Measurements from ENCODE around the gene PLCXD3.
A peak's percentile ranks its signal among the peaks of the same experiment; 100 is the strongest.

PLCXD3 gene

DNA sequence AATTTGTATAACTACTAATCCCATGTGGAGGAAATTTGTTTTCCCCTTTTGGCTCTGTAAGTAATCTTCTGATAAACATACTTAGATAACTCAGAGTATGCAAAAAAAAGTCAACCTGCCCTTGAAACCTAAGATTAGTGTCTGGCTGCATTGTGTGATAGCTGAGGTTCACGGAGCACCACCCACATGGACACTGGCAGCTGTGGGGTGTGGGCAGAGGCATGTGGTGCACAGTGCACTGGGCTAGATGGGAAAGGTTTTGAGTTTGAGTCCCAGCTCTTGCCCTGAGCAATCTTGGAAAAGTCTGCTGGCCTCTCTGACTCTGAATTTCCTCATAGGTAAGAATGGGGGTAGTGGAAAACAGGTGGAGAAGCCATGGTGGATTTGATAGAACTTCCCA is 75.1 kb downstream of the PLCXD3 start:
- CTCF ChIA-PET: no interaction called here

DNA sequence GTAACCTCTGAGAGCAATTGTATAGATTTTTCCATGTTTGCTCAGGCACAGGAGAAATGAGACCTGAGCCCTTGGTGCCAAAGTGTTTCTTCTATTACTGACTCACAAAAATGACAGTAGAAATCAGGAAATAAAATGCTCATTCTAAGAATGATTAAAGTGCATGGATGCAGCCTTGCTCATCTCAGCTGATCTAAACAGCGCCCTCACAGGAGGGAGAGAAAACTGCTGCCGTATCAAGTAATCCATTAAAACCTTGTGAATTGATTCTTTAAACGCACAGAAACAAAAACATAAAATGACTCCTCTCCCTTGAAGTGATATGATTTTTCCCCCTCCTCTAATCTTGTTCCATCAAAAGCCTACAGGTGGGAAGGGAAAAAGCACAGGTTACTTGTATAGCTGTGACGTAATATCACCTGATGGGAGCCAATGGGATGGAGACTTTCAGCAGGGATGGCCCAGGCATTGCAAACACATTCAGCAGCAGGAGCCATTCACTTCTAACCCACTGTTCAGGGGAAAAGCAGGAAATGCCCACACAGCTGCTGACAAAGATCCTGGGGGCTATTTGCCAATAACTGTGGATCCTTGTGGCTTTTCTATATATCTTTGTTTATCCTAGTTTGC is 76.7 kb downstream of the PLCXD3 start:
- ChIA-PET CTCF (interaction anchor here (1.2 kb wide), 1 partner anchor 11 kb away, joined by 3 read pairs; no protein-coding TSS in a partner anchor), POLR2A (no interaction called here)
- DNase-seq (ENCODE audit: low read depth, low spot score): no peak
- TF ChIP-seq, protein P1, sequence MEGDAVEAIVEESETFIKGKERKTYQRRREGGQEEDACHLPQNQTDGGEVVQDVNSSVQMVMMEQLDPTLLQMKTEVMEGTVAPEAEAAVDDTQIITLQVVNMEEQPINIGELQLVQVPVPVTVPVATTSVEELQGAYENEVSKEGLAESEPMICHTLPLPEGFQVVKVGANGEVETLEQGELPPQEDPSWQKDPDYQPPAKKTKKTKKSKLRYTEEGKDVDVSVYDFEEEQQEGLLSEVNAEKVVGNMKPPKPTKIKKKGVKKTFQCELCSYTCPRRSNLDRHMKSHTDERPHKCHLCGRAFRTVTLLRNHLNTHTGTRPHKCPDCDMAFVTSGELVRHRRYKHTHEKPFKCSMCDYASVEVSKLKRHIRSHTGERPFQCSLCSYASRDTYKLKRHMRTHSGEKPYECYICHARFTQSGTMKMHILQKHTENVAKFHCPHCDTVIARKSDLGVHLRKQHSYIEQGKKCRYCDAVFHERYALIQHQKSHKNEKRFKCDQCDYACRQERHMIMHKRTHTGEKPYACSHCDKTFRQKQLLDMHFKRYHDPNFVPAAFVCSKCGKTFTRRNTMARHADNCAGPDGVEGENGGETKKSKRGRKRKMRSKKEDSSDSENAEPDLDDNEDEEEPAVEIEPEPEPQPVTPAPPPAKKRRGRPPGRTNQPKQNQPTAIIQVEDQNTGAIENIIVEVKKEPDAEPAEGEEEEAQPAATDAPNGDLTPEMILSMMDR (IDR thresholded peaks at IDR 0.05; ENCODE audit: insufficient read depth, low read length, missing control alignments): peak; percentile 34
- H3K4me3 ChIP-seq (ENCODE audit: low read depth, low read length): no peak overlapping the region

More for the DNA sequence above, 75.1 kb downstream of the PLCXD3 start:
- POLR2A ChIA-PET: no interaction called here
- H3K4me3 ChIP-seq (ENCODE audit: low read depth, low read length): no peak overlapping the region
- no peak for DNase-seq (ENCODE audit: low read depth, low spot score)
- TF ChIP-seq, protein P1 (IDR thresholded peaks at IDR 0.05; ENCODE audit: insufficient read depth, low read length, missing control alignments): no peak

DNA sequence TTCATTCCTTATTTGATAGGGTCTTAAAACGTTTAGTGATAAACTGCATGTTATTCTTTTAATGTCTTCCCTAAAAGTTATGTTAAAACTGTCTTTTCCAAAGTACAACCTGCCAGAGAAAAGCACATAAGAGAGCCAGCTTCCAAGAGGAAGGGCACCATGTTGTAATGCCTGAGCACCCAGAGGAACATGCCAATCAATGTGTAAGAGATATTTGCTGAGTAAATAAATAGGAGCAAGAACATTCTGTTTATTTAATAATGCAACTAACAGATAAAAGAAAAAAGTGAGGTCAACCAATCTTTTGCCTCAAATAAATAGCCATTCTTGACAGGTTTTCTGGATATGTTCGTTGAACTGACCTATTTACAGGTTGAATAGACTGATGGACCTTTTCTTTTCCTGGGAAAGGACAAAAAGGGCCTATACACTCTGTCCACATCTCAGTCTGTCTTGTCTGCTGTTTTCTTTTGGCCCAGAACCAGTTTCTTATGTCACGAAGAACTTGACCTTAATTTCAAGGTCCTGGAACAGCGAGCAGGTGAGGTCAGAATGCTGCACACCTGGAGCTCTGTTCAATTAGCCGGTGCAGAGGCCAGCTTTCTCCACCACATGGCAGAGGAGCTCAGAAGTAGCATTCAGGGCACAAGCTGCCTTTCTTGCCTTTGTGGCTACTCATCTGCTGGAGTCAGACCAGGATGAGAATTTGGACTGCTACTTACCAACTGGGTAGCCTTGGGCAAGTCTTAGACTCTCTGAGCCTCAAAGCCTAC is 77.7 kb downstream of the PLCXD3 start:
- ChIA-PET POLR2A (no interaction called here), CTCF (interaction anchor here (0.9 to 1.2 kb wide), 2 partner anchors 12 to 13 kb away, joined by 3 read pairs; no protein-coding TSS in a partner anchor)
- TF ChIP-seq, protein P1 (IDR thresholded peaks at IDR 0.05; ENCODE audit: insufficient read depth, low read length, missing control alignments): no peak
- DNase-seq (ENCODE audit: low read depth, low spot score): no peak
- H3K4me3 ChIP-seq (ENCODE audit: low read depth, low read length): no peak overlapping the region

DNA sequence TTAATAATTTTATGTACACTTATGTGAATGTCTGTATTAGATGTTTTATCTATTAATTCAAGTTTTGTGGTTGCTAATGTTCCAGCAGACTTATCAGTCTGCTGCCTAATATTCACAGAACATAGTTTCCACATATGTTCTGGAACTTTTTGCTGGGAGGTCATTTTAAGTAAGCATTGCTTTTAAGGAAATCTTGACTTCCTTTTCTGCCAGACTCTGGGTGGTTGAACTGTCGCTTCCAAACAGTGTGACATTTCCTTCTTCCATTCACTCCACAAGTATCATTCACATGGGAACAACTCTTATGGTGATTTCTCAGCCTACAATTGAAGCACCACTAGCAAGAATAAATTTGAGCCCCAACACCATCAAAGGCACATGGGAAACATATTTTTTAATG is 82.9 kb downstream of the PLCXD3 start:
- TF ChIP-seq, protein P1 (IDR thresholded peaks at IDR 0.05; ENCODE audit: insufficient read depth, low read length, missing control alignments): no peak
- DNase-seq (ENCODE audit: low read depth, low spot score): no peak
- POLR2A ChIA-PET: no interaction called here
- H3K4me3 ChIP-seq (ENCODE audit: low read depth, low read length): no peak overlapping the region
- CTCF ChIA-PET: no interaction called here

- DNase-seq (ENCODE audit: low read depth, low spot score): no peak
- POLR2A ChIA-PET: no interaction called here
- TF ChIP-seq, protein P1 (IDR thresholded peaks at IDR 0.05; ENCODE audit: insufficient read depth, low read length, missing control alignments): no peak
- no peak overlapping the region for H3K4me3 ChIP-seq (ENCODE audit: low read depth, low read length)
- CTCF ChIA-PET: no interaction called here
These were observed 84.7 kb downstream of the PLCXD3 start for GRCh38 chr5:41425736-41426135.

DNA sequence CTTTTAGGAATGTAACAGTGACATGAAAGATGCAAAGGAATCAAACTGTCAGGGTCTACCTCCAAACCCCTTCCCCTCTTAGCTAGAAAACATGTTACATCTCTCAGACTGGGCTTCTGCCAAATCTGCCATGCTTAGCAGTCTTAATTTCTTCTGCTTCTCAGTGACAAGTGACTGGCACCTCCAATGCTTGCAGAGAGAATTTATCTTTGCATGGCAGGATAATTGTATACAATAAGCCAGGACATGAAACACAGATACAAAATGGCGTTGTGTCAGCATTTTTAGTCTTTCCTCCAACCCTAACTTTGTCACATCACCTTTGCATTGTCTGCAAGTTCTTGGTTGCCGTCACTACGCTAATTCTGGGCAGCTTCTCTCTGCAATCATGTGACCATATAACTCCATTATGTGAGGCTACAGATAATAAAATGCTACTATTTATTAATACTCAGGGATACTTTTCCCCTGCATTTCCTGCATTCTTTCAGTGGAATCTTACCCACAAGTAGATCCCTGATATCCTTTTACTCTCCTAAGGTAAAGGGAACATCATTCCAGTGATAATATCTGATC is 89.8 kb downstream of the PLCXD3 start:
- POLR2A ChIA-PET: no interaction called here
- DNase-seq (ENCODE audit: low read depth, low spot score): no peak
- no peak overlapping the region for H3K4me3 ChIP-seq (ENCODE audit: low read depth, low read length)
- TF ChIP-seq, protein P1 (IDR thresholded peaks at IDR 0.05; ENCODE audit: insufficient read depth, low read length, missing control alignments): no peak
- CTCF ChIA-PET: no interaction called here
